ENCODE results near the gene THSD7B. TPM values are rescaled to one million over a fixed set of nuclear protein-coding genes. Genes with fewer than 3 reads are reported as not detected.

THSD7B gene
- total and polyA plus RNA-seq, 2 of the 13 experiments (the other 11 are each of a cell fraction or from before 2014, with no cell fraction given): 0.02 TPM; not detected in 1

DNA sequence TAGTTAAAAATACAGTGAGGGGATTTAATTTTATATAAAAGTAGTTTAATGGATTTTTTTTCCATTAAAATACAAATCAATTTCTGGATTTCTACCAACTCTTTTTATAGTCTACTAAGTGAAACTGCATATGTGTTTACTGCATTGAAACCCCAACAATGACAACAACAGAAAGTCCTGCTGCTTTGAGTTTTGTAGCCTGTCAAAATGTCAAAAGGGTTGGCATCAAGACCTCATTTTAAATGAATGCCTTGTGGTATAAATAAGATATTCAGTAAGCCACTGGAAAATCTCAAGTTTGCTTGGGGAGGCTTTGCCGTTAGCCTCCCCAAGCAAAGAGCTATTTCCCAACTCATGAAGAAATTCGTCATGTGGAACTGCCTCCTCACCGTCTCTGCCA, 758.6 kb downstream of the THSD7B start:
- ATAC-seq (no peak), FAIRE-seq (no peak), DNase-seq (ENCODE audit: low spot score) (no peak)
- H3K36me3 ChIP-seq (replicated peaks in 1 of 2; ENCODE audit: control insufficient read depth in 1 of 2, insufficient read depth in 2 of 2, low read length in 2 of 2): no peaks in the 10 kb centered on the region
- BruUV-seq (replicated peaks): no TSS peak
- 6% methylated on average over 3 of the region's 3 CpGs for WGBS (ENCODE audit: low lambda C conversion rate)
- no peak overlapping the region for H3K4me3 ChIP-seq (replicated peaks in 1 of 3; ENCODE audit: insufficient read depth in 1 of 3, low read depth in 2 of 3, low read length in 3 of 3)
- H3K4me2 ChIP-seq (ENCODE audit: low read depth, low read length): no peak overlapping the region
- intact Hi-C loops (cut with micrococcal nuclease; ENCODE audit: unreplicated experiment) (no loop called here), in situ Hi-C loops (cut with HindIII; ENCODE audit: extremely low pct_ligation_motif_present, low pct_unique_long_range_greater_than_20kb) (no loop called here)
- TF ChIP-seq ZNF598 (CRISPR knock-in tag; IDR thresholded peaks at IDR 0.05; ENCODE audit: borderline replicate concordance) (no peak), MYC (CRISPR knock-in tag; IDR thresholded peaks at IDR 0.05; ENCODE audit: borderline replicate concordance) (no peak), ZNF180 (CRISPR knock-in tag; IDR thresholded peaks at IDR 0.05; ENCODE audit: borderline replicate concordance, low read depth) (no peak), ZNF343 (CRISPR knock-in tag; IDR thresholded peaks at IDR 0.05) (no peak), SCMH1 (CRISPR knock-in tag; IDR thresholded peaks at IDR 0.05; ENCODE audit: borderline replicate concordance) (no peak), ZNF546 (CRISPR knock-in tag; conservative IDR thresholded peaks at IDR 0.05) (no peak), ZNF652 (CRISPR knock-in tag; IDR thresholded peaks at IDR 0.05; ENCODE audit: borderline replicate concordance, low read depth) (no peak), PHF5A (CRISPR knock-in tag; IDR thresholded peaks at IDR 0.05; ENCODE audit: low read depth, unreplicated experiment) (no peak), ZSCAN31 (CRISPR knock-in tag; IDR thresholded peaks at IDR 0.05; ENCODE audit: low read depth) (no peak), RBM22 (optimal IDR thresholded peaks at IDR 0.05; ENCODE audit: low read length) (no peak), SYNCRIP (IDR thresholded peaks at IDR 0.05; ENCODE audit: insufficient read depth, low read depth, low read length) (no peak), E2F2 (CRISPR knock-in tag; IDR thresholded peaks at IDR 0.05; ENCODE audit: borderline replicate concordance) (no peak), PHF8 (CRISPR knock-in tag; IDR thresholded peaks at IDR 0.05) (no peak), GATAD1 (CRISPR knock-in tag; IDR thresholded peaks at IDR 0.05) (no peak), KAT8 (CRISPR knock-in tag; IDR thresholded peaks at IDR 0.05) (no peak), CHD4 (IDR thresholded peaks at IDR 0.05; ENCODE audit: borderline replicate concordance, low read length) (no peak), ZNF337 (CRISPR knock-in tag; IDR thresholded peaks at IDR 0.05; ENCODE audit: borderline replicate concordance, low read depth) (no peak)
- TF ChIP-seq, protein P1, sequence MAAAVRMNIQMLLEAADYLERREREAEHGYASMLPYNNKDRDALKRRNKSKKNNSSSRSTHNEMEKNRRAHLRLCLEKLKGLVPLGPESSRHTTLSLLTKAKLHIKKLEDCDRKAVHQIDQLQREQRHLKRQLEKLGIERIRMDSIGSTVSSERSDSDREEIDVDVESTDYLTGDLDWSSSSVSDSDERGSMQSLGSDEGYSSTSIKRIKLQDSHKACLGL (CRISPR knock-in tag; IDR thresholded peaks at IDR 0.05): no peak
- no peaks in the 10 kb centered on the region for H3K79me2 ChIP-seq (ENCODE audit: insufficient read depth, low read length)
- CTCF ChIA-PET (ENCODE audit: low intra/inter-chr PET ratio, low total read pairs): no interaction called here
- no peaks in the 10 kb centered on the region for H3K4me1 ChIP-seq (ENCODE audit: insufficient read depth, low read length)
- H2AFZ ChIP-seq (ENCODE audit: low read length): no peak overlapping the region
- no peaks in the 10 kb centered on the region for H3K27me3 ChIP-seq (ENCODE audit: control insufficient read depth in 1 of 2, insufficient read depth in 2 of 2, low read length in 2 of 2)
- no peak overlapping the region for H3K9ac ChIP-seq (ENCODE audit: insufficient read depth, low read depth, low read length)
- H3K27ac ChIP-seq (ENCODE audit: extremely low read length, insufficient read depth, low read length): no peak overlapping the region
- no peaks in the 10 kb centered on the region for H3K9me3 ChIP-seq (ENCODE audit: low read length)
- POLR2A ChIA-PET: no interaction called here
- H4K20me1 ChIP-seq (ENCODE audit: insufficient read depth, low read length): no peaks in the 10 kb centered on the region

Data from HepG2 (cell line).